ENCODE results near the gene HOXA11.

GRCh38 chr7:27193335-27194001 lies 8.4 kb upstream of the HOXA11 start:
- TF ChIP-seq CTCF (conservative IDR thresholded peaks at IDR 0.05; ENCODE audit: low read length) (no peak), EZH2phosphoT487 (IDR thresholded peaks at IDR 0.05; ENCODE audit: borderline replicate concordance, low read depth, low read length) (no peak)

Data from OCI-LY7 (cell line).